HuH-7 (cell line): Measurements from ENCODE around the gene SLC29A2.
A peak's percentile ranks its signal among the peaks of the same experiment; 100 is the strongest.

Experiments
- DNase-seq: peaks from one replicate; pipeline ENCODE4 v3.0.0; 2011; ENCODE audit warnings: low spot score

Gene SLC29A2, protein sequence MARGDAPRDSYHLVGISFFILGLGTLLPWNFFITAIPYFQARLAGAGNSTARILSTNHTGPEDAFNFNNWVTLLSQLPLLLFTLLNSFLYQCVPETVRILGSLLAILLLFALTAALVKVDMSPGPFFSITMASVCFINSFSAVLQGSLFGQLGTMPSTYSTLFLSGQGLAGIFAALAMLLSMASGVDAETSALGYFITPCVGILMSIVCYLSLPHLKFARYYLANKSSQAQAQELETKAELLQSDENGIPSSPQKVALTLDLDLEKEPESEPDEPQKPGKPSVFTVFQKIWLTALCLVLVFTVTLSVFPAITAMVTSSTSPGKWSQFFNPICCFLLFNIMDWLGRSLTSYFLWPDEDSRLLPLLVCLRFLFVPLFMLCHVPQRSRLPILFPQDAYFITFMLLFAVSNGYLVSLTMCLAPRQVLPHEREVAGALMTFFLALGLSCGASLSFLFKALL

DNA sequence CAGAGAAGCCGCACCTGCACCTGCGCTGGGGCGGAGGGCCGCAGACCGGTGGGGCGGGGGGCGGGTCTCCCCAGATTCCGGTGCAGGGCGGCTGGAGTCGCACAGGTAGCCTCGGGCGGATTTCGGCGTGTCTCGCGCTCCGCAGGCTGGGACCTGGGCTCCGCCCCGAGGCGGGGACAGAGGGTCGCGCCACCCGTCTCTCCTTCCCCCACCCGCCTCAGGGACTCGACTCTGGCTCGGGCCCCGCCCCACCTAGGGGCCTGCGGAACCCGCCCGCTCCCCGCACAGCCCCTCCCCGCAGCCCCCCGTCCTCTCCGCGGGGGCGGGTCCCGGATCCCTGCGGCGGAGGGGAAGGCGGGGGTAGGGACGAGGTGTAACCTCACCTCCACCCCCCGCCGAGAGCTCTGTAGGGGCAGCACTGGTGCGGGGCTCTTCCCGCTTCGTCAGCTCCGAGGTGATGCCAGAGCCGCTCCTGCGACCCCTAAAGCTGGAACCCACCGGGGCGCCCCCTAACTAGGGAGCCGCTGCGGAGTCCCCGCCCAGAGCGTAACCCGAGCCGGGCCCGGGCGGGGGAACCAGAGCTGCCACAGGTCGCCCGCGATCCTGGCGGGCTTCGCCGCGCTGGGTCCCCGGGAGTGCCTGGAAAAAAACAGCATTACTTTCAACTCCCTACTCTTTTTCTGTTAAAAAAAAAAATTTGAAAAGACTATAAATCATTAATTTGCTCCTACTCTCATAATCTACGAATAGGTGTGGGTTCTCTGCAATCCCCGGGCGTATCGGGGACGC, at the start of gene SLC29A2:
SLC29A2 (minus strand) TSS at position 134 of the 789 bp plus-strand sequence. CDS start 169 bp downstream, outside the sequence.
- peak; percentile 100 for DNase-seq

DNA sequence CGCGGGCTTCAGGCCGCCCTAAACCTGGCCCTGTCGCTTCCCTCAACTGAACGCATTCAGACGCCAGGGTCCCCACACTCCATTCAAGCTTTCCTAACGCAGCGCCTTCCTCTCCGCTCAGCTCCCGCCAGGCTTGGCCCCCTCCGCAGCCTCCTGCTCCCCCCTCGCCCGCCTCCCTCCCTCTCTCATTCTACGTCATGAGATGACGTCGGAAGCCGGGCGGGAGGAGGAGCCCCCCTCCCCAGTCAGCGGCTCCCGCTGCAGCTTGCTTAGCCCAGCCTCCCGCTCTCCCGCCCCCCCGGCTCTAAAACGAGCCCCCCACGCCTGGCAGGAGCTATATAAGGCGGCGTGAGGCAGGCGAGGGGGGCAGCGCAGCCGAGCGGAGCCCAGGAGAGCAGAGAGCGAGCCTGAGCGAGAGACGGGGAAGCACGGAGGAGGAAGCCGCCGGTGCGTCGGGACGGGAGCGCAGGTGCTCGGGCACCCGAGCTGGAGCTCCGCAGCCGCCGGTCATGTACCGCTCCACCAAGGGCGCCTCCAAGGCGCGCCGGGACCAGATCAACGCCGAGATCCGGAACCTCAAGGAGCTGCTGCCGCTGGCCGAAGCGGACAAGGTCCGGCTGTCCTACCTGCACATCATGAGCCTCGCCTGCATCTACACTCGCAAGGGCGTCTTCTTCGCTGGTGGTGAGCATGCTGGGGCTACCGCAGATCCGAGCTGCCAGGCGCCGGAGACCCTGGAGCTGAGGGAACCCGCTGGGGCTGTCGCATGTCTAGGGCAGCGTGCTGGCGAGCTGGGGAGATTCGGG, 49.3 kb upstream of the SLC29A2 start, which contains the start of gene NPAS4:
NPAS4 (plus strand) TSS at position 365 of the 806 bp plus-strand sequence; CDS start at position 510, 145 bp downstream.
- DNase-seq: no peak

DNA sequence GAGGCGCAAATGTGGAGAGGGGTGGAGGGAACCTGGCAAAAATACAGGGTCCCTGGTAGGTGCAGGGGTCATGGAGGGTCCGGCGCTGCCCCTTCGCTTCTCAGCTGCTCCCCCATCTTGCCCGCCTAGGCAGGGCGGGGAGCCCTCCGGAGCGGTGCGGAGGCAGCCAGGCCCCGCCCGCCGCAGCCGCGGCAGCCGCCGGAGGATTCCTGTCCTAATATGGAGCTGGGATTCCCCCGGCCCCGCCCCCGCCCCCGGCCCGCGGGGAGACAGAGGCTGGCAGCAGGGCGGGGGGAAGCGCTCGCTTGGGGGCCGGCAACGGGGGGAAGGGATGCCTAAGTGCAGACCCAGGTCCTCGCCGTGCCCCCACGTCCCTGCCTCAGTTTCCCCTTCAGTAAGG, 48.3 kb upstream of the SLC29A2 start:
- no peak for DNase-seq

DNA sequence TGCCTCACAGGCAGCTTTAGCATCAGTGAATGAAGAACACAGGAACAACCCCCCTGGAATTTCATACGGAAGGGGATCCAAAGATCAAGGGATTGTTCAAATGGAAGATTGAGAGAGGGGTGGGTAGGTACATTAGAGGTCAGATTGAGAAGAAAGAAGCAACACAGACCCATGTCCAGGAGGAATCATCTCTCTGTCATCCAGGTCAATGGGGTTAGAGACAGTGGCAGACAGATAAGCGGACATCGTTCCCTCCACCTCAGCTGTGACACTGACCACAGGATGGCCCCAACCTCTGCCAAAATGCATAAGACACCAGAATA, 47.4 kb upstream of the SLC29A2 start:
- no peak for DNase-seq

DNA sequence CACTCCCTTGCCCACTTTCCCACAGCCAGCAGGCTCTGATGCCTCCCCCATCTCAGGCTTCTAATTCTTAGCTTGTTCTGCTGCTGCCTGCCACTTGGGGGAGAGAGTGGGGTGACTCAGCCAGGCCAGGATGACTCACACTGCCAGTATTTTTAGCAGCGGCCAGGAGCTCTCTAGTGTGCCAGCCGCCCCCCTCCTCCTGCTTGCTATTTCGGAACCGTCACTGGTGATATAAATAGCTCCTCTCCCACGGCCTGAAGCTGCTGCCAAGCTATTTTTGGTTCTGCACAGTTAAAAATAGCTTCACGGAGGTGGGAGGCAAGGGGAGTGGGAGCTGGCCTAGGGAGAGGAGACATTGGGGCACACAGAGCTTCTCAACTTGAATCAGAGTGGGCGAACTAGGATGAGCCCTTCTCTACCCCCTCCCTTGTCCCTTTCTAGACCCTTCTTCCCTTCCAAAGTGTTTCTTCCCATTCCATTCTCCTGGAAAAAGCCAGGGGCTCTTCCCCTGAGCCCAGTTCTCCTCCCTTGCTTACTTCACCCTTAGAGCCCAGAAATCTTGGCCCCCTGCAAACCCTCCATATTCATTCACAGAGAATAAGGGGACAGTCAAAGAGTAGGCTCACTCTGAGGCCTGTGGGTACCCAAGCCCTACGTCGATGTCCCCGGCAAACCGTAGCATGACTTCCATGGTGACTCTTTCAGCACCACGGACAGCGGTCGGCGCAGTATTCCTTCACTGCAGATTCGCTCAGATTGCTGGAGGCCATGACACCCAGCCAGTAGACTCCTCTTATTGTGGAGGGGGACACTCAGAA, 46.8 kb upstream of the SLC29A2 start:
- DNase-seq: peak; percentile 100

DNA sequence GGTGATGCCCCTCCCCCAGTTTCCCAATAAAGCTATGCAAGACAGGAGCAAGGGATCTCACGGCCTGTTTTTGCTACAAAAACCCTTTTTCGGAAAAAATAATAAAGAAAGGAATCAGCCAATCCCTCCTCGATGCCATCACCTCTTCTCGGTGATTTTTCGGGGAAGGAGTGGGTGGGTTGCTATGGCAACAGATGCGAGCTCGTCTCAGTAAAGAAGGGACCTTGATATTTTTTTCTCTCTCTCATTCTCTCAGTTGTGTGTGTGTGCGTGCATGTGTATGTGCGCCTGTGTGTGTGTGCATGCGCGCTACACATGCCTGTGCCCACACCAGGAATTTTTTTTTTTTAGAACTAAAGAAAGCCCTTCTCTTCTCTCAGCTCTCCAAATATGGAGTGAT, 45.4 kb upstream of the SLC29A2 start:
- no peak for DNase-seq

DNA sequence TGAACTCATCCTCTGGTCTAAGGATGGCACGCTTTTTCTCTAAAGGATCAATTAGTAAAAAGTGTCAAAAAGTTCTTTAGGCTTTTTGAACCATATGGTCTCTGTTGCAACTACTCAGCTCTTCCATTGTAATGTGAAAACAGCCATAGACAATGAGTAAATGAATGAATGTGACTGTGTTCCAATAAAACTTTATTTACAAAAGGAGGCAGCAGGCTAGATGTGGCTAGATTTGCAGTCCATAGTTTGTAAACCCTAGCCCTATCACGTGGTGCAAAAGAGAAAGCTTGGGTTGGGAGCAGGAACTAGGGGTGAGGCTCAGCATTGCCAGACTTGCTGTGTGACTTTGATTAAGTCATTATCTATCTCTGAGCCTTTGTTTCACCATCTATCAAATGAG, 43.9 kb upstream of the SLC29A2 start:
- DNase-seq: no peak

DNA sequence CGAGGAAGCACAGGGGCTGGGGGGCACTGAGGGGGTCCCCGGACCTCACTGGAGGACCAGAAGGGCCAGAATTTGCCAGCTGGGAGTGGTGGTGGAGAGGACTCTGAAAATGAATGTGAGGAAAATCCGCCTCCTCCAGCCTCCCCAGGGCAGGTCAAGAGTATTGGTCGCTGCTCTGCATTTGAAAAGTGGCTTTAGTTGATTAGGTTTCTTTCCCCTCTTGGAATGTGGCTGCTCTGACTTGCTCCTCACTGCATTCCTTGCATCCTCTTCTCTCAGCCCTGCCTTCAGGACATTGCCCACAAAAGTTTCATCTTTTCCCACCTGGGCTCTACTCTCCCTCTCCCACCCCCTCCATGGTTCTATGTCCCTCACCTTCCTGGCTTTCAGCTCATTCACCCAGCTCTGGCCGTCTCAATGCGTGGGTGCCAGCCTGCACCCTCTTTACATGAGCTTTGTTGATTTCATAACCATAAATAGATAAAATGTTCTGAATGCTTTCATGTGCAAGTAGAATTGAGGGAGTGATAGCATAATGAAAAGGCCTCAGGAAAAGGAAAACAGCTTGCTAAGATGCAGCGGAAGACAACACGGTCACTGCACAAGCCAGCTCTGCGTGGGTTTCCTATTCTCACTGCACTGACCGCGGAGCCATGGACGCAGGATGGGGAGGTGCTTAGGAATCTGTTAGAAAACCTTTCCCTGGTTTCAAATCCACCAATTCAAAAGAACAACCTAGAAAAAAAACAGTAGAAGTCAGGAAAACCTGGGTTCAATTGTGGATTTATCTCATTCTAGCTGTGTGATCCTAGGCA, 42.8 kb upstream of the SLC29A2 start:
- no peak for DNase-seq

DNA sequence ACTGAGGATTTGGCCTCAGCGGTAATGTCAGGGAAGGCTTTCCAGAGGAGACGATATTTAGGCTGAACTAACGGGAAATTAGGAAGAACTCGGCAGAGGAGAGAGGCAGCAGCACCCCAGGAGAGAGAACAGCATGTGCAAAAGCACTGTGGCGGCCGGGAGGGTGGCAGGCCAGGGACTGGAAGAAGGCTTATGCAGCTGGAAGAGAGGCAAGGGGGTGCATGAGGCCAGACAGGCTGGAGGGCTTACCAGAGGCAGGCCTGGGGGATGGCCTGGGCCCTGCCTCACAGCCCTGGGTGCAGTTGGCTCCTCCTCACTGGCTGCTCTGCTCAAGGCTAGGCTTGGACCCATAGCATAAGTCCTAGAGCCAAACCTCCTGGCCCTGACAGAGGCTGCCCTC, 41.6 kb upstream of the SLC29A2 start:
- no peak for DNase-seq

DNA sequence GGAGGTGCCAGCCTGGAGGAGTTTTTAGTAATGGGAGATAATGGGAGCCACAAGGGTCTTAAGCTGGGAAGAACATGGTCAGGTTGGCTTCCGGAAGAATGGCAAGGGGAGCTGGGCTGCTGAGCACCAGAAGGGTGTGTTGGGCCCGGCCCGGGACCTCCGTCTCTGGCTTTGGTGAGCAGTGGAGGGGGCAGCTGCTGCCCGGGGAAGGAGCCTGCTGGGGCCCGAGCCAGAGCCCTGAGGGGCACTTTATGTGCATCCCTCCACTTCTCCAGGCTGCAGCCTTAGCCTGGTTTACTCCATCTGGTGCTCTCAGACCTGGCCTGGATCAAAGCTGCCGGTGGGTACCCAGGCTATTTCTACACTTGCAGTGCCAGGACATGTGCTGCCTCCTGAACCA, 40.5 kb upstream of the SLC29A2 start:
- no peak for DNase-seq

DNA sequence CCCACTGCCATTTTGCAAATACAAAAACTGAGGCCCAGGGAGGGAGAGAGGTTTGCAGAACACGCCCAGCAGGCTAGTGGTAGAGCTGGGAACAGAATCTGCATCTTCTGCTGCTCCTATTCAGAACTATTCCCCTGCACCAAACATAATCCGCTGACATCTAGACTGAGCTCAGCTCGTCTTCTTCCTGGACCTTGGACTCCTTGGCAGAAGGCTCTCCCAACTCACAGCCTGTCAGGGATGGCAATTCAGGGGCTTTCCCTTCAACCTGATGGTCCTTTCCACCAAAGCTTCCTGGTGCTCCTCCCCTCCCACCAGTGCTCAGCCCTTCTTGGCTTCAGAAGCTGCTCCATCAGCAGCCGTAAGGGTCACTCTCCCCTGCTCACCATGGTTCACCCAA, 39.8 kb upstream of the SLC29A2 start:
- no peak for DNase-seq

DNA sequence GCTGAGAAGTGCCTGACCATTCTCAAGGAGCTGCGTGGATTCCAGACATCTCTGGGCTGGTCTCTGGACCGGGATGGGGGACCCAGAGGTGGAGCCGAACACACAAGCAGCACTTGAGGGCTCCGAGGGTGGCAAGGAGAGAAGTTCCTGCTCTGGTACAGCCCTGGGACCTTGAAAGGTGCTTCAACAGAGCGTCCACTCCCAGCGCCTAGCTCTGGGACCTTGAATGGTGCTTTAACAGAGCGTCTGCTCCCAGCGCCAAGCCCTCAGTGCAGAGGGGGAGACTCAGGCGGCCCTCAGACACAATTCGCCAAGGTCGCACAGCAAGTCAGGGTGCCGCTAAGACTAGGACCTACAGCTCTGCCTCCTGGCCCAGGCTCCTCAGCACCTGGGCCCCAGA, 38.6 kb upstream of the SLC29A2 start:
- no peak for DNase-seq

DNA sequence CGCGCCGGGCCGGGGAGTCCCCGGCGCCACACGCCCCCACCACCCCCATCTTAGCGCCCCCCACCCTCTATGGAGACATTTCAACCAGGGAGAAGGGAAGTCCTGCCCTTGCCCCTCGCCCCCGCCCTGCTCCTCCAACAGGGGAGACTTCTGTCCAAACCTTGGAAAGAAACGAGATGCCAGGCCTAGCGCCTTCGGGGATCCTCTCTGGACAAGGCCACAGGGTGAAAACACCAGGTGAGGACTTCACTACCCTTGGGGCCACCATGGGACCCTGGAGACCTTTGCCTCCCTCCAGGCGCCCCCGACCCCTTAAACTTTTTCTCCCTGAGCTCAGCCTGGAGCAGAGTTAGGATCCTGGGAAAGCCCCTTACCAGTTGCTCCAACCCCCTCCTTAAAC, 37.7 kb upstream of the SLC29A2 start:
- peak; percentile 56 for DNase-seq

DNA sequence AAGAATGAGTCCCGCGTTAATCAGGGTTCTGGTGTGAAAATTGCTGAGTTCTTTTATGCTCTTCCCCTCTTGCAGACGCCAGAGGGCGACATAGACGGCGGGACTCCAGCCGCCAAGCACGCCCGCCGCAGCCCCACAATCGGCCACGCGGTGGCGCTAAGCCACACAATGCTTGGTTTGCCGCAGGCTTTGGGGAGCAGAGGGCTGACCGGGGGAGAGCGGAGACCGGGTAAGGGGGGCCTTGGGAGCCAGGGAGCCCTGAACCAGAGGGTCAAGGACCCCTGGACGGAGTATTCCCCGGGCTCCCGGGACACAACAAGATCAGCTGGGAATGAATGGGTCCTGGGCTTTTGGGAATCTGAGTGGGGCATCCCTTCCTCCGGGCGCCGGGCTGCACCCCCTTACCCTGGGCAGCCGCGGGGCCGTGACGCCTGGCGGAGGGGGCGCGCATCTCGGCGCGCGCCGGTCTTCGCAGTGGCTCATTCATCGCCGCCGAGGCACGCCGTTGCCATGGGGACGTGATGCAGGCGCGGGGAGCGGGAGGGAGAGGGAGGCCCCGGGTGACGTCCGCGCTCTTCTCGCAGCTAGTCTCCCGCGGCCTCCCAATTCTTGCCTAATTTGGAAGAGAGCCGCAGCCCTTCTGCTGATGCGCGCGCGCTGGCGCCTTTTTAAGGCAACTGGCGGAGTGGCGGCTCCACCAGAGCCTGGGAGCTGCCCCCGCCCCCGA, 37.1 kb upstream of the SLC29A2 start:
- DNase-seq: peak; percentile 100

DNA sequence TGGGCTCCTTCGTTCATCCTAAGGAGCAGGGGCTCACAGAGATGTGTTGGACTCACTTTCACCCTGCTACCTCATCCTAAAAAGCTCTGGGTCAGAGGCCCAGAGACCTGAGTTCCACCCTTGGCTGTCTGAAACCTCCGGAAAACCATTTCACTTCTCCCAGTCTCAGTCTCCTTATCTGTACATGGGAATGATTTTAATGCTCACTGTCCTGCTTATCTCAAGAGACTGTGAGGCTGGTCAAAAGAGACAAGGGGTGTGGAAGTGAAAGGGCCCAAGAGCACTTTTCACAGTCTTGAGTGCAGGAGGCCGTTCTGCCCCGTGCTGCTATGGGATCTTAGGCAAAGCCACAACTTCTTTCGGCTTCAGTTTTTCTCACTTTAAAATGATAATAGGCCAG, 36.1 kb upstream of the SLC29A2 start:
- DNase-seq: peak; percentile 60

DNA sequence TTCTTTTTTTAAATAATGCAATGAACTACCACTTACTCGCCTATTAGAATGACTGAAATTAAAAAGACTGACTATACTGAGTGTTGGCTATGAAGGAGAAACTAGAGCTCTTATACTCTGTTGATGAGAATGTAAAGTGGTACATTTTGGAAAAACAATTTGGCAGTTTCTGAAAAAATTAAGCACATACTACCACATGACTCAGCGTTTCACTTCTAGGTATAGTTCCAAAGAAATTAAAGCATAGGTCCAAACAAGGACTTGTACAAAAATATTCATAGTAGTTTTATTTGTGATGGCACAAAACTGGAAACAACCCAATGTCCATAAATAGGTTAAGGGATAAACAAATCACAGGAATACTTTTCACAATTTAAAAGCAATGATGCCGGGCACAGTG, 22.4 kb upstream of the SLC29A2 start:
- DNase-seq: no peak

DNA sequence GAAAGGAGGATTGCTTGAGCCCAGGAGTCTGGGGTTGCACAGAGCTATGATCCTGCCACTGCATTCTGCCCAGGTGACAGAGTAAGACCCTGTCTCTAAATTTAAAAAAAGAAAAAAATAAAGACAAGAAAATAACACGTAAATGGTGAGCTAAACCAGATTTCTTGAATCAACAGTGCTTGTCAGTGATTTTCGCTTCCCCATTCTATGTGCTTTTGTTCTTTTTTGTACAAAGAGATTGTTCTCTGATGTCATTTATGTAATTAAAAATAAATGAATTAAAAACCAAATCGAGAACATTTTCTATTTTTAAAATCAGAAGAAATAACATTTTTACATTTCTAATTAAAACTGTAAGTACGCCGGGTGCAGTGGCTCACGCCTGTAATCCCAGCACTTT, 19.8 kb upstream of the SLC29A2 start:
- no peak for DNase-seq

DNA sequence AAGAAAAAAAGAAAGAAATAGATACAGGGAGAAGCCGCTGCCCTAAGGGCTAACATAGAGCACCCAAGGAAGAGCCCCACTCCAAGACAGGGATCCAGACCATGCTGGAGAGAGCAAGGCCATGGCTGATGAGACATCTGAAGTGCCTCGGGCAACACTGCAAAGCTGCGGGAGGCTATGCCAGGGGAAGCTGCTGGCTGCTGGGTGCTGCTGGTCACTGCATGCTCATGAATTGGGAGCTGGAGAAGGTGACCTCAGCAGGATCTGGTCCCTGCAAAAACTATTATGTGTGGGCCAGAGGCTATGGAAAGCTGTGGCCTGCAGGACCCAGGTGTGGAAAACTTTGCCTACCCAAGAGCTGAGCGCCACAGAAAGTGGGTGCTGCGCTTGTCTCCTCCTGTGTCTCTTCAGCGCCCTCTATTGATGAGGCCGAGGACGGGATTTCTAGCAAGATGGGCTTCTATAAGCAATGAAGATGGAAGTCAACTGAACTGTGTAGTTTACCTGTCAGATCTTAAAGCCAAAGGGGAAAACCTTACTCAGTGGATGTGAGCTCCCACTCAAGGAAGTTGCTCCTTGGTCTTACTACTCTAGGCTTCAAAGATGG, 17.3 kb upstream of the SLC29A2 start:
- DNase-seq: peak; percentile 99
